Omental fat pad (tissue), 4 donors: ENCODE data around the gene MCM9. TPM values are rescaled to one million over a fixed set of nuclear protein-coding genes. Genes with fewer than 3 reads are reported as not detected.
"Not testable (repeated sequence)": the region's sequence is repeated elsewhere in the genome, so short reads cannot be mapped to it uniquely, and the experiment has no call there.

Source experiments
- ATAC-seq: fragments of 150-250 bp; one replicate; pipeline ENCODE4 v1.9.1; 2016; ENCODE audit warnings: mild to moderate bottlenecking, moderate library complexity; ENCODE audit not compliant: low FRiP score
- DNase-seq: peaks from one replicate; pipeline ENCODE4 v3.0.0-alpha.2; 2019; ENCODE audit warnings: low spot score
- CTCF ChIP-seq, 3 donors: fragments of 450-650 bp; IDR thresholded peaks; one replicate each; pipeline ENCODE4 v1.5.1; 2016 to 2017; ENCODE audit warnings: antibody characterized with exemption in 3 of 3, mild to moderate bottlenecking in 3 of 3, moderate library complexity in 2 of 3
- total RNA-seq, 4 donors: library from RNA; depleted of rRNA; stranded (reverse); fragments of >200 nt; gene quantifications; one replicate each; pipeline ENCODE4 v1.1.0, GENCODE V29; 2016

MCM9 gene
- total RNA-seq, 4 donors from 2014 or later, result 12.2 to 25.9 (median 14.3) TPM

GRCh38 chr6:118770112-118770788 is 164.7 kb downstream of the MCM9 start:
- no peak for ATAC-seq
- no peak for DNase-seq
- TF ChIP-seq CTCF (IDR thresholded peaks at IDR 0.05), result no peak

- TF ChIP-seq CTCF (IDR thresholded peaks at IDR 0.05), result no peak
- no peak for ATAC-seq
- no peak for DNase-seq
Measured at GRCh38 chr6:118768904-118769325, 166.0 kb downstream of the MCM9 start.

GRCh38 chr6:118768441-118768840 is 166.5 kb downstream of the MCM9 start:
- no peak for TF ChIP-seq CTCF (IDR thresholded peaks at IDR 0.05)
- DNase-seq (no peak), ATAC-seq (no peak)

GRCh38 chr6:118765316-118765715 is 169.6 kb downstream of the MCM9 start:
- not testable (repeated sequence) for DNase-seq, ATAC-seq

GRCh38 chr6:118764766-118765165 is 170.2 kb downstream of the MCM9 start:
- ATAC-seq, result no peak
- TF ChIP-seq CTCF (IDR thresholded peaks at IDR 0.05), result no peak
- DNase-seq, result no peak

Other genes with a start within 250 kb of the MCM9 start
- gene ASF1A, start 41.0 kb downstream of the MCM9 start, total RNA-seq, result 1 to 10 TPM; 4.3 to 9.3 (median 5.7) TPM
- 10 to 100 TPM in 1 of 4 donors, 1 to 10 TPM in 3; 3.0 to 14.3 (median 6.3) TPM for gene FAM184A, start 143.5 kb upstream of the MCM9 start, total RNA-seq